Measurements from ENCODE around the gene RPL3. TPM values are rescaled to one million over a fixed set of nuclear protein-coding genes. Genes with fewer than 3 reads are reported as not detected.
"Not testable (repeated sequence)": the region's sequence is repeated elsewhere in the genome, so short reads cannot be mapped to it uniquely, and the experiment has no call there.

Gene RPL3
- polyA plus RNA-seq, 3 donors from 2014 or later = 1,935 to 2,618 (median 1,953) TPM

DNA sequence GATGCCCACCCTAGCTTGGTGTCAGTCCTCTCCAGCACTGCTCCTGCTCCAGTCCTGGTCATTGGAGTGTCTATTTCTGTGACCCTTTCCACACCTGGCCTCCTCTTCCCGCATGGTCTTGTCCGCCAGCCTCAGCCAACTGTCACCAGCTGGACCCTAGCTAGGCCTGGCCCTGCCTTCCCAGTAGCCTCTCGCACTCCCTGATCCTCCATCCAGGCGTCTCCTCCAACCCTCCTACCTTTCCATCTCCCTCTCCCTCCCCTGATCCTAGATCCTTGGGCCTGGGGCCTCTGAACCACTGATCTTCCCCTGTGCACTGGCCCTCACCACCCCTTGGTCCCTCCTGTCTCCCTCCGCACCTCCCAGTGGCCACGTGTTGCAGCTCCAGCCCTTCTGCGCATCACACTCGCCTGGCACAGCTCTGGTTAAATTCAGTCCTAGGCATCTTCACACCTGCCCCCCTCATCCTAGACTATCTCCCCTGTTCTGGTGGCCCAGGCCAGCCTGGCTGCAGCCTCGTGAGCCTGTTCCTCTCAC, 40.3 kb upstream of the RPL3 start:
- peaks cover 0 to 8% of the 10 kb centered on the region in 2 donors for H3K4me1 Mint-ChIP-seq
- H3K36me3 Mint-ChIP-seq = no peaks in the 10 kb centered on the region
- no peak overlapping the region for H3K4me3 Mint-ChIP-seq
- DNase-seq = no peak
- H3K9me3 Mint-ChIP-seq = peaks cover 0 to 1% (median 0%) of the 10 kb centered on the region in 6 donors
- H3K27ac Mint-ChIP-seq = no peak overlapping the region
- H3K27me3 Mint-ChIP-seq (ENCODE audit: low read depth in 3 of 3) = peaks cover 0 to 4% (median 0%) of the 10 kb centered on the region in 3 donors

GRCh38 chr22:39358197-39358596, 38.8 kb upstream of the RPL3 start:
- not testable (repeated sequence) for DNase-seq; H3K4me3 Mint-ChIP-seq; H3K9me3 Mint-ChIP-seq; H3K36me3 Mint-ChIP-seq; H3K27me3 Mint-ChIP-seq (ENCODE audit: low read depth in 3 of 3)
- peak overlapping the region in 1 of 6 donors; percentile 17 for H3K27ac Mint-ChIP-seq
- peaks cover 5 to 11% of the 10 kb centered on the region in 2 donors for H3K4me1 Mint-ChIP-seq

DNA sequence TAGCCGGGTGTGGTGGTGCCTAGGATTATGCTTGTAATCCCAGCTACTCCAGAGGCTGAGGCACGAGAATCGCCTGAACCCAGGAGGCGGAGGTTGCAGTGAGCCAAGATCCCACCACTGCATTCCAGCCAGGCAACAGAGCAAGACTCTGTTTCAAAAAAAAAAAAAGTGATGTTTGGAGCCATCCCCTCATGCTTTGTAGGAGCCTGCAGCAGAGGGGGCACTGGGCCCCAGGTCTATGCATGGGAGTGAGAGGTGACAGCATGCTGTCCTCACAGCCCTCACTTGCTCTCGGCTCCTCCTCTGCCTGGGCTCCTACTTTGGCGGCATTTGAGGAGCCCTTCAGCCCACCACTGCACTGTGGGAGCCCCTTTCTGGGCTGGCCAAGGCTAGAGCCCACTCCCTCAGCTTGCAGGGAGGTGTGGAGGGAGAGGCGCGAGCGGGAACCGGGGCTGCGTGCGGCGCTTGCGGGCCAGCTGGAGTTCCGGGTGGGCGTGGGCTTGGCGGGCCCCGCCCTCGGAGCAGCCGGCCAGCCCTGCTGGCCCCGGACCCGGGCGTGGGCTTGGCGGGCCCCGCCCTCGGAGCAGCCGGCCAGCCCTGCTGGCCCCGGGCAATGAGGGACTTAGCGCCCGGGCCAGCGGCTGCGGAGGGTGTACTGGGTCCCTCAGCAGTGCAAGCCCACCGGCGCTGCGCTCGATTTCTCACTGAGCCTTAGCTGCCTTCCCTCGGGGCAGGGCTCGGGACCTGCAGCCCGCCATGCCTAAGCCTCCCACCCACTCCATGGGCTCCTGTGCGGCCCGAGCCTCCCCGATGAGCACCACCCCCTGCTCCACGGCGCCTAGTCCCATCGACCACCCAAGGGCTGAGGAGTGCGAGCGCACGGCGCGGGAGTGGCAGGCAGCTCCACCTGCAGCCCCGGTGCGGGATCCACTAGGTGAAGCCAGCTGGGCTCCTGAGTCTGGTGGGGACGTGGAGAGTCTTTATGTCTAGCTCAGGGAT, 38.0 kb upstream of the RPL3 start:
- not testable (repeated sequence) for H3K36me3 Mint-ChIP-seq; DNase-seq; H3K9me3 Mint-ChIP-seq; H3K27me3 Mint-ChIP-seq (ENCODE audit: low read depth in 3 of 3); H3K27ac Mint-ChIP-seq; H3K4me3 Mint-ChIP-seq
- peaks cover 5 to 12% of the 10 kb centered on the region in 2 donors for H3K4me1 Mint-ChIP-seq

- H3K36me3 Mint-ChIP-seq = no peaks in the 10 kb centered on the region
- DNase-seq = no peak
- peak overlapping the region in 2 of 6 donors; percentile 37 to 49 for H3K27ac Mint-ChIP-seq
- H3K4me1 Mint-ChIP-seq = peaks cover 11 to 19% of the 10 kb centered on the region in 2 donors
- H3K4me3 Mint-ChIP-seq = no peak overlapping the region
- H3K9me3 Mint-ChIP-seq = peaks cover 0 to 1% (median 0%) of the 10 kb centered on the region in 6 donors
- H3K27me3 Mint-ChIP-seq (ENCODE audit: low read depth in 3 of 3) = peaks cover 4 to 13% (median 7%) of the 10 kb centered on the region in 3 donors
Observed at GRCh38 chr22:39356464-39356863, 37.0 kb upstream of the RPL3 start.

- DNase-seq = not testable (repeated sequence)
Observed at GRCh38 chr22:39355805-39356204, 36.4 kb upstream of the RPL3 start.

GRCh38 chr22:39355080-39355479, 35.7 kb upstream of the RPL3 start:
- peaks cover 18 to 25% of the 10 kb centered on the region in 2 donors for H3K4me1 Mint-ChIP-seq
- DNase-seq = no peak
- H3K27ac Mint-ChIP-seq = peak overlapping the region in 1 of 6 donors; percentile 84
- peaks cover 0 to 1% (median 0%) of the 10 kb centered on the region in 6 donors for H3K9me3 Mint-ChIP-seq
- H3K36me3 Mint-ChIP-seq = no peaks in the 10 kb centered on the region
- H3K4me3 Mint-ChIP-seq = no peak overlapping the region
- peaks cover 7 to 13% (median 11%) of the 10 kb centered on the region in 3 donors for H3K27me3 Mint-ChIP-seq (ENCODE audit: low read depth in 3 of 3)

More at GRCh38 chr22:39355805-39356204, 36.4 kb upstream of the RPL3 start:
- Mint-ChIP-seq H3K4me1 (peaks cover 15 to 26% of the 10 kb centered on the region in 2 donors), H3K27me3 (ENCODE audit: low read depth in 3 of 3) (peaks cover 5 to 13% (median 7%) of the 10 kb centered on the region in 3 donors)
- H3K27ac Mint-ChIP-seq, H3K36me3 Mint-ChIP-seq, H3K9me3 Mint-ChIP-seq, H3K4me3 Mint-ChIP-seq: not testable (repeated sequence)

DNA sequence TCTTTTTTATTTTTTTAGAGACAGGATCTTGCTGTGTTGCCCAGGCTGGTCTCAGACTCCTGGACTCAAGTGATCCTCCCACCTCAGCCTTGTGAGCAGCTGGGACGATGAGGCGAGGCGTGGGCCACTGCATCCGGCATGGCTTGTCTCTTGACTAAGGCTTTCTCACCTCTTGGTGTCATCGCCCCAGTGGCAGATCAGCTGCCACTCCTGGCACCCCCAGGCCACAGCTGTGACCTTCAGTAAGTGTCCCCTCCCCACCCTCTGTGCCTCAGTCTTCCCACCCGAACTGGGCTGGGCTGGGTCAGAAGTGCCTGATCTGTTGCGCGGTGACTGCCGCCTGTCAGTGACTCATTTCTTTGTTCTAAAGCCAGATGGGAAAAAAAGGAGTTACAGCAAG, 33.9 kb upstream of the RPL3 start:
- H3K4me1 Mint-ChIP-seq = peaks cover 26 to 34% of the 10 kb centered on the region in 2 donors
- peak overlapping the region; percentile 84 to 96 (median 91) for H3K27ac Mint-ChIP-seq
- peak; percentile 51 to 78 (median 67) for DNase-seq
- H3K4me3 Mint-ChIP-seq = peak overlapping the region; percentile 60 to 81 (median 70)
- no peaks in the 10 kb centered on the region for H3K9me3 Mint-ChIP-seq
- H3K36me3 Mint-ChIP-seq = no peaks in the 10 kb centered on the region
- peaks cover 10 to 24% (median 13%) of the 10 kb centered on the region in 3 donors for H3K27me3 Mint-ChIP-seq (ENCODE audit: low read depth in 3 of 3)

- peak overlapping the region; percentile 9 to 84 (median 75) for H3K4me3 Mint-ChIP-seq
- peak; percentile 46 to 67 (median 57) for DNase-seq
- peaks cover 26 to 34% of the 10 kb centered on the region in 2 donors for H3K4me1 Mint-ChIP-seq
- peaks cover 10 to 24% (median 13%) of the 10 kb centered on the region in 3 donors for H3K27me3 Mint-ChIP-seq (ENCODE audit: low read depth in 3 of 3)
- no peaks in the 10 kb centered on the region for H3K9me3 Mint-ChIP-seq
- no peaks in the 10 kb centered on the region for H3K36me3 Mint-ChIP-seq
- H3K27ac Mint-ChIP-seq = peak overlapping the region; percentile 71 to 96 (median 88)
Observed at GRCh38 chr22:39352306-39352891, 33.0 kb upstream of the RPL3 start.

GRCh38 chr22:39351689-39352214, 32.3 kb upstream of the RPL3 start:
- peak; percentile 26 to 64 (median 60) for DNase-seq
- peaks cover 26 to 34% of the 10 kb centered on the region in 2 donors for H3K4me1 Mint-ChIP-seq
- peak overlapping the region; percentile 33 to 84 (median 75) for H3K4me3 Mint-ChIP-seq
- peaks cover 10 to 24% (median 13%) of the 10 kb centered on the region in 3 donors for H3K27me3 Mint-ChIP-seq (ENCODE audit: low read depth in 3 of 3)
- H3K36me3 Mint-ChIP-seq = no peaks in the 10 kb centered on the region
- H3K27ac Mint-ChIP-seq = peak overlapping the region; percentile 71 to 96 (median 88)
- no peaks in the 10 kb centered on the region for H3K9me3 Mint-ChIP-seq

- Mint-ChIP-seq H3K4me1 (peaks cover 26 to 34% of the 10 kb centered on the region in 2 donors), H3K9me3 (no peaks in the 10 kb centered on the region), H3K36me3 (no peaks in the 10 kb centered on the region), H3K27ac (peak overlapping the region; percentile 71 to 96 (median 90)), H3K4me3 (peak overlapping the region; percentile 75 to 85 (median 81)), H3K27me3 (ENCODE audit: low read depth in 3 of 3) (peaks cover 10 to 24% (median 13%) of the 10 kb centered on the region in 3 donors)
- DNase-seq = no peak
Observed at GRCh38 chr22:39350757-39351688, 31.6 kb upstream of the RPL3 start.

GRCh38 chr22:39349967-39350726, 30.7 kb upstream of the RPL3 start, which contains the start of gene SYNGR1:
TSS of gene SYNGR1 (plus strand) at chr22:39349991. CDS start at chr22:39350011, 20 bp downstream.
- peak in 2 of 3 donors; percentile 17 to 31 for DNase-seq
- peak within 1 kb of the TSS; percentile 78 to 96 (median 90) for H3K27ac Mint-ChIP-seq
- peak within 1 kb of the TSS; percentile 85 to 94 (median 89) for H3K4me3 Mint-ChIP-seq
- H3K36me3 Mint-ChIP-seq = no peaks in the 10 kb centered on the region
- H3K9me3 Mint-ChIP-seq = no peaks in the 10 kb centered on the region
- H3K4me1 Mint-ChIP-seq = peaks cover 26 to 34% of the 10 kb centered on the region in 2 donors
- peaks cover 10 to 24% (median 13%) of the 10 kb centered on the region in 3 donors for H3K27me3 Mint-ChIP-seq (ENCODE audit: low read depth in 3 of 3)

DNA sequence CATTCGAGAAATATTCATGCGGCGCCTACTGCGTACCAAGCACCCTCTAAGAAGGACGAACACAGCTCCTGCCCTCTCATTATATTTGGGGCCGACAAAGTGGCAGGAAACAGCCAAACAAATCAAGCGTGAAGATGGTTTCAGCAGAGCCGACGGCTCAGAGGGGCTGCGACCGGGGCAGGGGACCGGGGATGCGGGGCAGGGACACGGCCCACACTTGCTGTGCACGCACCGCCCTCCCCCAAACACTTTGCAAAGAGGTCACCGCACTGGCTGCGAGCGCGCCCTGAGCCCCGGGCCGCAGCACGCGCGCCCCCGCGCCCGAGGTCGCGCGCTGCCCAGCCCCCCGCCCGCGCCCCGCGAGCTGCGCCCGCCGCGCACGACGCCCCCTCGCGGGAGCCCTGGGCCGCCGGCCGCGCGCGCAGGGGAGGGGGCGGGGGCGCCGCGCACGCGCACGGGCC, 30.1 kb upstream of the RPL3 start:
- Mint-ChIP-seq H3K27me3 (ENCODE audit: low read depth in 3 of 3) (peaks cover 10 to 24% (median 13%) of the 10 kb centered on the region in 3 donors), H3K27ac (peak overlapping the region; percentile 78 to 90 (median 86)), H3K9me3 (no peaks in the 10 kb centered on the region), H3K4me3 (peak overlapping the region; percentile 85 to 94 (median 89)), H3K36me3 (no peaks in the 10 kb centered on the region), H3K4me1 (peaks cover 26 to 34% of the 10 kb centered on the region in 2 donors)
- peak; percentile 35 to 69 (median 58) for DNase-seq

Data from immature natural killer cell (primary cell).